HG03139 (cell line): ENCODE results near the gene NKTR.

Source experiments
- ATAC-seq: cut with Tn5 transposase; IDR thresholded peaks from one replicate; pipeline ENCODE4 v1.9.1; 2021; ENCODE audit not compliant: unreplicated experiment

NKTR gene

DNA sequence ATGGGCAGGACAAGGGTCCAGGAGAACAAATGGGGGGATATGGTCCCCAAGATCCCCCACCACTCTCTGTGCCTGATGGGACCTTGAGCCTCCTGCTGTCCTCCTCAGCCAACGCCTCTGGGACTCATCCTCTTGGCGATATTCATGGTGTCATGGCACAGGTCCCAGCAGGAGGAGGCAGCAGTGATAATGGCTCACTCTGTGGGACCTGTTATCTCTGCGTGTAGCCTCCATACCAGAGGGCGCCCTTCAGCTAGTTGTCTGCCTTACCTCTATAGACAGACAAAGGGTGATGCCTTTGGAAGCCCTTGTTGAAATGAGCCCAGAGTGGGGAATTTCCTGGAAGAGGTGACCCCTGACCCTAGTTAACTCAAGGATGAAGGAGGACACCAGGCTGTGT lies 60.4 kb downstream of the NKTR start:
- no peak for ATAC-seq

DNA sequence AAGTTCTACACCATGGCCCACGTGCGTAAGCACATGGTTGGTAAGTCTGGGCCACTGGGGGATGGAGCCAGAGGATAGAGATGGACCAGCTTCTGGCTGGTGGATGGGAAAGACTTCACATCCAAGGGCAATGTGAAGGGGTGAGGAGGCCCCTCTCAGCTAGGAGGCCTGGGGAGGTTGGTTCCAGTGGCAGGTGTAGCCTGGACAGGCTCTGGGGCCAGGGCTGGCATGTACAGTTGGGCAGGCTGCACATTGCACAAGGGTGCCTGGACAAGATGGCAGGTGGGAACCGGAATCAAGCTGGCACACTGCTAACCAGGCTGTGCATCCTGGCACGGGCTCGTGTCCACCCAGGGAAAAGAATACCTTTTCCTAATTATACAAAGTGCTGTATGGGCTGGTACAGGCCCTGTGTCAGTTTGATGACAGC lies 61.1 kb downstream of the NKTR start:
- ATAC-seq, result no peak

DNA sequence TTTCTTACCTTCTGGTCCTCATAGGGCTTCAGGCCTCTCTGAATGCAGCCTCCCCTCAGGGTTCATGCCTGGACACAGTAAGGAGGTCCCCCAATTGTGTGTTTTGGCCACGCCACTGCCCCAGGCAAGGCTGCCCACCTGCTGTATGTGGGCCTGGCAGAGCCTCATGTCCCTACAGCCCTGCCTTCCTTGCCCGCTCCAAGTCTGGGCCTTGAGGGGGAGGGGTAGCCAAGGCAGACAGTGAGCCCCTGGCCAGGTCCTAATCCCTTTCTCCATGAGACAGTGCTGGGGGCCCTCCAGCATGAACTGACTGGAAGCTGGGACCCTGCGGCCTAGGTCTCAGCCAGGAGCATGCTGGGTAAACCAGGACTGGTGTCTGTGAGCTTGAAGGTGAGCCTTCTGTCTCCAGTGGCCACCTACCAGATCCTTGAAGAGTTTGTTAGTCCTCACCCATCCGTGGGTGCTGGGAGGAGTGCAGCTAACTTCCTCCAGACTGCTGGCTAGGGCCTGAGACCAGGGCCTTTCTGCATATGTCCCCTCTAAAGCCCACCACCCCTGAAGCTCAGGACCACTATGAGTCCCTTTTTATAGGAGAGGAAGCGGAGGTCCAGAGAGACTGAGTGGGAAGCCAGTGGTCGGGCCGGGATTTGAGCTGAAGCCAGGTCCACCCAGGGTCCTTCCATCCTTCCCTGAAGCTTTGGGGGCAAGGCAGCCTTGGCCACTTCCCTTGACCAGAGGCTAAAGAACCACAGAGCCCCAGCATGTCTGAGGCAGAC lies 61.7 kb downstream of the NKTR start:
- no peak for ATAC-seq

DNA sequence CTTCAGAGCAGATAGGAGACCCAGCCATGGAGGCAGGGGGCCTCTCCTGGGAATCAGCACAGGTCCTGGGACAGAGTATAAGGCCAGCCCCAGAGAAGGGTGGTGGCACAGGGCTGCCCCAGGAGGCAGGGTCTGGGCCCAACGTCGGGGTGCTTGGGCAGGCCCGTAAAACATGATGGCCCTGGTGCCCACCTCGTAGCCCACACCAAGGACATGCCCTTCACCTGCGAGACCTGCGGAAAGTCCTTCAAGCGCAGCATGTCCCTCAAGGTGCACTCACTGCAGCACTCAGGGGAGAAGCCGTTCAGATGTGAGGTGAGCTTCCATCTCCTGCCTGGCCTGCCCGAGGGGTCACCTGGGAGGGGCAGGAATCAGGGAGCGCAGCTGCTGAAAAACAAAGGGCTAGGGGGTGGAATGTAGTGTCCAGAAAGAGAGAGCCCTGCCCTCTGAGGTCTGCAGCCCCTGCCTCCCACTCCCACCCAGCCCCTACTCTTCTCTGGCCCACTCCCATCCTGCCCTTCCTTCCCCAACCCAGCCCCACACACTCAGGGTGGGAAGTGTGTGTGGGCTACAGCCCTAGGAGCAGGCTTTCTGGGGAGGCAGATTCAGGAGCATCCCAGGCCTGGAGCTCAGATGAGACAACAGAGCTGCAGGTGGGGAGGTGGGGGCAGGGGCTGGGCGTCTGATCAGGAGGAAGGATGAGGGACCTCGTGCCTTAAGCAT lies 62.5 kb downstream of the NKTR start:
- ATAC-seq, result no peak

DNA sequence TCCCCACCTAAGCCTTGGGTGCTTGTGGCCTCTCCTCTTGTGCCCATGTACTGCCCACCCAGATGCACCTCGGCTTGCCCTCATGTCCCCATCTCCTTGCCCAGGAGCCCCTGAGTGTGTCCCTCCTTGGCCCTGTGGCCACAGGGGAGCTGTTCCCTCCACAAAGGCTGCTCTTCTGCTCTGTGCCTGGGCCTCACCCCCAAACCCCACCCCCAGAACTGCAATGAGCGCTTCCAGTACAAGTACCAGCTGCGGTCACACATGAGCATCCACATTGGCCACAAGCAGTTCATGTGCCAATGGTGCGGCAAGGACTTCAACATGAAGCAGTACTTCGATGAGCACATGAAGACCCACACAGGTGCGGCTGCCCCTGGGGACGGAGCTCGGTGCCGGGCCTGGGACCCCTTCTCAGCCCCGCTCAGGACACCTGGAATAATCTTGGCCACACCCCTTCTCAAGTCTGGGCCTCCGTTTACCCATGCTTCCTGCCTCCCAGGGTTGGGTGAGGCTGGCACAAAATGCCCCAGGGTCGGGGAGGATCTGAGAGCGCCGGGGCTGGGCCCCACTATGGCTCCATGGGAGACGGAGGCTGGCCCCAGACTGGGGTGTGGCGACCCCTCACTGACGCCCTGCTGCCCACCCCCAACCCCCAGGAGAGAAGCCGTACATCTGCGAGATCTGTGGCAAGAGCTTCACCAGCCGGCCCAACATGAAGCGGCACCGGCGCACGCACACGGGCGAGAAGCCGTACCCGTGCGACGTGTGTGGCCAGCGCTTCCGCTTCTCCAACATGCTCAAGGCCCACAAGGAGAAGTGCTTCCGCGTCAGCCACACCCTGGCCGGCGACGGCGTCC lies 63.3 kb downstream of the NKTR start:
- ATAC-seq, result no peak

DNA sequence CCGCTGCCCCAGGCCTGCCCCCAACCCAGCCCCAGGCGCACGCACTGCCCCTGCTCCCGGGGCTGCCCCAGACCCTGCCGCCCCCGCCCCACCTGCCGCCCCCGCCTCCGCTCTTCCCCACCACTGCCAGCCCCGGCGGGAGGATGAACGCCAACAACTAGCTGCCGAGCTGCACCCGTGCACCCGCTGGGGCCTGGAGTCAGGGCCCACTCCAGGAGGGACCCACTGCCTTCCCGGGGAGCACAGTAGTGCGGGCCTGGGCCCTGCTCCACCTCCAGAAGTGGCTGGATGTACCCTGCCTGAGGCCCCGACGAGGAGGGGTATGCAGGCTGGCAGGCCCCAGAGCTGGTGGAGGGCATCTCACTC lies 63.9 kb downstream of the NKTR start:
- ATAC-seq, result no peak

DNA sequence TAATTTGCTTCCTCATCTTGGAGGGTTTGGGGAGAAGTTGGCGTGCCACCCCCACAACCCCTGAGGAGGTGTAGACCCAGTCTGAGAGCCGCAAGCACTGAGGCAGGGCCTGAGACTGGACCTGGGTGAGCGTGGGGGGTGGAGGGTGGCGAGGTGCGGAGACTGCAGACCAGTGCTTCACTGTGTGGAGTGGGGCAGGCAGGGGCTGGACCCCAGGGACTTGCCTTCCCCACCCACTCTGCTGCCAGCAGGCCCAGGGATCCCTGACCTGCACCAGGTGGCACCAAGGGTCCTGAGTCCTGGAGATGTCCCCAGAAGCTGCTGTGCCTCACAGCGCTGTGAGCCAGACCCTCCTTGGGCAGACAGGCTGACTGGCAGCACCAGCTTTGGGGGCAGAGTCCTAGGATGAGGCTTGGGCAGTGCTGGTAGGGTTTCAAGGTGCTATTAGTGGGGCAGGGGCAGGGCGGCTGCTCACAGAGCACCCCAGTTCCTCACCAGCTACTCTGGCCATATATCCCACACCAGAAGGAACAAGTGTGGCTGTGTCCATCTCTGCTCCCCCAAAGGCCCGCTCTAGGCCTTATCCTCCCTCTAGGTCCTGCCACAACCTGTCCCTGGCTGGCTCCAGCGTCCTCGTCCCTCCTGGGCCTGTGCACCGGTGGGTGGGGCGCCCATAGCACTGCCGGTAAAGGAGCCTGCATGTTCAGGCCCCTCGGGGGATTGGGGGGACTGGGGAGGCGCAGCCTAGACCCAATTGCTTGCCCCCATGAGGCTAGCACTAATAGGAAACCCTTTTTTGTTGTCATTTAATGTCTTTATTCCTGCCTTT lies 64.8 kb downstream of the NKTR start:
- ATAC-seq, result no peak

DNA sequence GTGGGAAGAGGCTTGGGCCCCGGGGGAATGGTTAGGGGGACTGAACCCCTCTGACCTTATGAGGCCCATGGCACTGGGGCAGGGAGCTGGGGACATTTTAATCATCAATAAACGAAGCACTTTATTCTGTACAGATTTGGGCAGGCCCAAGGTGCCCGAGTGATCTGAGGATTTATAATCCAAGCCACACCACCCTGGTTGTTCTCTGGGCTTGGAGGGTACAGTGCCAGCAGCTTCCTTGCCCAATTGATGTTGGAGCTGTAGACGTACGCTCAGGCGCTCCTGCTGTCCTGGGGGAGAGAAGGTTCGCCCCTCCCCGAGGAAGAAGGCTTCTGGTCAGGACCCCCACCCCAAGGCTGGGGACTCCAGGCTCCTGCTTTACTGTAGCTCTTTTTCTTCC lies 65.5 kb downstream of the NKTR start:
- ATAC-seq, result no peak

DNA sequence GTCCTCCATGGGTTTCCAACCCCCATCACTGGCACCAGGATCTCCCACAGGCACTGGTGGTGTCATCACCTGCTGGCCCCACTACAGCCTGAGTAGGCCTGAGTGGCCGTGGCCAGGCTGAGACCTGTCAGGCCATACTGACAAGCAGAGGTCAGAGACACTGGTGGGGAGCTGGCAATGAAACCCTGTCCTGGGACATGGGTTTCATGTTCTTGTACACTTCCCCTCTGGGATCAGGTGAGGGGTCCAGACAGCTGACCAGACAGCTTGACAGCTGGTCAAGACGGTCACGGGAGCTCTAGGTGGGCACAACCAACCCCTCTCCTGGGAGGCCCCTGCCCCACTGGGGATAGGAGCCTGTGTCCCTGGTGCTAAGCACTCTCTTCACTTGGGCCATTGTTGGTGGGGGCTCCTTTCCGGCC lies 66.1 kb downstream of the NKTR start:
- ATAC-seq, result no peak

DNA sequence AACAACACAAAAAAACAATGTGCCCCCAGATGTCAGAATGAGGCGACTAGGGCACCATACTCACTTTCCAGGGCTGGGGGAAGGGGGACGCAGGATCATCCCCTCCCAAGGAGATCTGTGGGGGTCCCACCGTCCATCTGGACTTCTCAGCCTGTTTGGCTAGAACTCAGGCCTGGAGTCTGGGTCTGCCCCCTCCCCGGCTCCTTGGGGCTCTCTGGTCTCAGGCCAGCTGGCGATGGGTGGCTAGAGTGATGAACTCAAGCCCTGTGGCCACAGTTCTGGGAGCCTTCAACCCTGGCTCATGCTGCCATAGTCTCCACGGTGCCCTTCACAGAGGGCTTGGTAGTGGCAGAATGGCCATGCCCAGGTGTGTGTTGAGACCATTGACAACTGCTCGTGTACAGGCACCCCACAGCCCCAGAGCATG lies 66.6 kb downstream of the NKTR start:
- no peak for ATAC-seq

DNA sequence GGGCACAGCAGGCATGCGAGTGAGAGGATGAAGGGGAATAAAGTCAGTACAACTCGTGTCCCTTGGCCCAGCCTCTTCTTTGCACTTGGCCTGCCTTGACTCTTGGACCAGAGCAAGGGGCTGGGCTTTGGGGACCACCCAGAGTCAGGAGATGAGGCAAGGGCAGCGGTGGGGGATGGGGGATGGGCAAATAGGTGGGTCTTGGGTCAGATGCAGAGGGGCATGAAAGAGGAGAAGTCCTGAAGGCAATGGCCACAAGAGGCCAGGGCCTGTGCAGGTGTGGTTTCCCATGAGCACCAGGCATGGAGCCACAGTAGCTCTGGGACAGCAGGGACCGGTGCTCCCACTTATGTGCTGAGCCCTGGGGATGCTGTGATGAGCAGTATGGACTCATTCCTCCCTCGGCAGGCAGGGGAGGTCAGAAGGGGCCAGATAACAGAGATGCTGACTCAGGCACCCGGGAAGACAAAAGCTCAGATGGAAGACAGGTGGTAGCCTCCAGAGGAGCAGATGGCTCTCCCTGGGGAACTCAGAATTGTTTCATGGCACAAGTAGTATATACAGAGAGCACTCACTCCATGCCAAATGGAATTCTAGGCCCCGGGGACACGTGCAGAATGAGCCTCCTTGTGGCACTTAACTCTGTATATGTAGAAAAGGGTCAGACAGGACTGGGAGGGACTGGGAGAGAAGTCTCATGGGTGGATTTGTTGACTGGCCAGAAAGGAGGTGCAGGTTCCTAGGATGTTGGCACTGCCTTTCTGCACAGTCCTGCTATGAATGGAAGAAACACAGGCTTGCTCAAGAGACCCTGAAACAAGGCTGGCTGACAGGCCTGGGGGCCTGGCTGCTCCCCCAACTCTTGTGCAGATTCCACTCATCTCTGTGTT lies 67.3 kb downstream of the NKTR start:
- ATAC-seq, result no peak

DNA sequence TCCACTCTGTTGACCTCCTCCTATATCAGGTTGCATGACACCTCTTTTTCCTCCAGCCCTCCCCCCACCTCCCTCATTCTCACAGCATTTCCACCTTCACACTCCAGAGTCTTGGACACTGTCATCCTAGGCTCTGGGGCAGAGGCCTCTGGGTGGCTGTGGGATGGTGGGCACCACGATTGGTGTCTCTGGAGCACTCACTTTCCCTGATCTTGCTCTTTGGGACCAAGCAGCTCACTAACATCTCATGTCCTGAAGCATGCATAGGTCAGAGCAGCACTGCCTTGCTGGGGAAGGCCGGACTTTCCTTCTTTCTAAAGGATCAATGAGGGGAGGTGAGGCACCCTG lies 67.9 kb downstream of the NKTR start:
- no peak for ATAC-seq

DNA sequence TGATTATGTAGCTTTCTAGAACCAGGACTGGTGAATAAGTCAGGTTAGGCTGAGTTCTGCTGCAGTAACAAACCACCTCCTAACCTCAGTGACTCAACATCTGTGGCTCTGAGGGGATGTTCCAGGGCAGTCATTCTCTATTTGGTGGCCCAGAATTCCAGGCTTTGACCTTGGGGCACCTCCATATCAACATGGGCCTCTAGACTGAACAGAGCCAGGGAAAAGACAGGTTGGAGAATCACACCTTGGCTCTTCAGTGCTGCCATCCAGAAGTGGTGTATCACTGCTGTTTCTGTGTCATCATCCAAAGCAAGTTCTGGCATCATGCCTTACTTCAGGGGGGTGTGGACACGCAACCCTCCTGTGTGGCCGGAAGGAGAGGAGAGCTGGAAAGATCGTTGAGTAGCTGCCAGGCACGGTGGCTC lies 68.3 kb downstream of the NKTR start:
- no peak for ATAC-seq

DNA sequence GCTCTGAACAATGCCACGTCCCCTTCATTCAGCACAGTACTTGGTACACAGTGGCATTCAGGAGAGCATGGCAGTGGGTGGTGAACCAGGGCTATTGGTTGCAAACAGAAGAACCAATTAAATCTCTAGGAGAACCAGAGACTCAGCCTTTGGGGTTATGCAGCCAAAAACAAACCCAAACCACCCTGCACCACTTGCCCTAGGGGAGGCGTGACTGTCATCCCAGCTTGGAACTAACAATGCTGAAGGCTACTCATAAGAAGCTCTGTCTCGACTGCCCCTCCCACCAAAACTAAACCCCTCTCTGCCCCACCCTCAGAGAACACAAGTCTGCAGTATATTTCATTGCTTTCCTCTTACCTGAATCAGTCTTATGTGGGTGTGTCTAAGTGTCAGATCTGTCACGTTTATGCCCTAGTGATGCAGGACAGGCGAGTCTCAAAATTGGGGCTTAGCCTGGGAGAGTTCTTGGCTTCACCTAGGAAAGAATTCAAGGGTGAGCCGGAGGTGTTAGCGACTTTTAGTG lies 69.6 kb downstream of the NKTR start:
- no peak for ATAC-seq

DNA sequence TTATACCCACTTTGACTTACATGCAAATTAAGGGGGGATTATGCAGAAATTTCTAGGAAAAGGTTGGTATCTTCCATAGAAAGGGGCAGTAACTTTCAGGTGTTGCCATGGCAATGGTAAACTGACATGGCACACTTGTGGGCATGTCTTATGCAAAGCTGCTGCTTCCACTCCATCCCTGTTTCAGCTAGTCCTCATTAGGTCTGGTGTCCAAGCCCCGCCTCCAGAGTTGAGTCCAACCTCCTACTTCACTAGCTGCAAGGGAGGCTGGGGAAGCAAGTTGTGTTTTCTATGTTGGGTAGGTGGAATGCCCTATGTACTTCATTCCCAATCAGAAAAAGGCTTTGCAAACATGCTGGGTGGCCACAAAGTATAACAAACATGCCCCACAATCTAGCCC lies 70.2 kb downstream of the NKTR start:
- no peak for ATAC-seq

DNA sequence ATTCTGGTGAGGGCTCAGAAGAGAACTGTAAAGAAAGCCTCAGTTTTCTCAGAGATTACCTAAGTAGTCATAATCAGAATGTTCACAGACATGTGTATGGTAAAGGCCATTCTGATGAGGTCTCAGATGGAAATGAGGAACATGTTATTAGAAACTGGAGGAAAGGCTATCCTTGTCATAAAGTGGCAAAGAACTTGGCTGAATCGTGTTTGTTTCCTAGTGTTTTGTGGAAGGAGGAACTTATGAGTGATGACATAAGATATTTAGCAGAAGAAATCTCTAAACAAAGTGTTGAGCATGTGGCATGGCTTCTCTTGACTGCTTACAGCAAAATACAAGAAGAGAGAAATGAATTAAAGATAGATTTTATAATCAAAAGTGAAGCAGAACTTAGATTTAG lies 72.0 kb downstream of the NKTR start:
- ATAC-seq, result no peak

DNA sequence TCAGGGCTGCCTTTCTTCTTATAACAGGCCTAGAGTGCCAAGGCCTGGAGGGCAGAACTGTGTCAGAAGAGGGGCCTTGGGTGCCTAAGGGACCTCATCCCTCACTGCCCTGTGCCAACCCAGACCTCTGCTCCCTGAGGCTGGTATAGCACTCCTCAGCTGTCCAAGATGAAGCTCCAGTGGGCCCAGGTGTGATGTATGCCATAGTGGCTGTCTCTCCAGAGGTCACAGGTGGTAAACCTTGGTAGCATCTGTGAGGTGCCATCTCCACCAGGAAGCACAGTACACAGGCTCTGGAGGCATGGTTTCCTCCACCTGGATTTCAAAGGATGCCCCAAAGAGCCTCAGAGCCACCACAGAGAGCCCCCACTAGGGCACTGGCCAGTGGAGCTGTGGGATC lies 72.6 kb downstream of the NKTR start:
- ATAC-seq, result no peak

DNA sequence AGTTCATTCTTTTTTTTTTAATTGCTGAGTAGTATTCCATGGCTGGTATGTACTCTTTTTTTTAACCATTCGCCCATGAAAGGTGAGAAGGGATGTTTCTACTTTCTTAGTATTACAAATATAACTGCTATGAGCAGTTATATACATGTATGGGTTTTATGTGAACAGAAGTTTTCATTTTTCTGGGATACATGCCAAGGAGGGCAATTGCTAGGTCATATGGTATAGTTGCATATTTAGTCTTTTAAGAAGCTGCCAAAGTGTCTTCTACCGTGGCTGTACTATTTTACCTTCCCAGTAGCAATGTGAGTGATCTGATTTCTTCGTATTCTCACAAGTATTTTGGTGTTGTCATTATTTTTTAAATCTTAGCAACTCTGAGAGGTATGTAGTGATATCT lies 73.7 kb downstream of the NKTR start:
- no peak for ATAC-seq

DNA sequence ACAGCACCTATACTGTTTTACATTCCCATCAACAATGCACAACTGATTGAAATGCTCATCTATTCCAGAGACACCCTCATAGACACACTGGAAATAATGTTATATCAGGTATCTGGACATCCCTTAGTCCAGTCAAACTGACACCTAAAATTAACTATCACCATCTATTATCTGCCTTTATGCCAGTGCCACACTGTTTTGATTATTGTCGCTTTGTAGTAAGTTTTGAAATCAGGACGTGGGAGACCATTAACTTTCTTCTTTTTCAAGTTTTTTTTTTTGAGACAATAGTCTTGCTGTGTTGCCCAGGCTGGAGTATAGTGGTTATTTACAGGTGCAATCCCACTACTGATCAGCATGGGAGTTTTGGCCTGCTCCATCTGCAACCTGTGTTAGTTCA lies 75.4 kb downstream of the NKTR start:
- ATAC-seq, result no peak

DNA sequence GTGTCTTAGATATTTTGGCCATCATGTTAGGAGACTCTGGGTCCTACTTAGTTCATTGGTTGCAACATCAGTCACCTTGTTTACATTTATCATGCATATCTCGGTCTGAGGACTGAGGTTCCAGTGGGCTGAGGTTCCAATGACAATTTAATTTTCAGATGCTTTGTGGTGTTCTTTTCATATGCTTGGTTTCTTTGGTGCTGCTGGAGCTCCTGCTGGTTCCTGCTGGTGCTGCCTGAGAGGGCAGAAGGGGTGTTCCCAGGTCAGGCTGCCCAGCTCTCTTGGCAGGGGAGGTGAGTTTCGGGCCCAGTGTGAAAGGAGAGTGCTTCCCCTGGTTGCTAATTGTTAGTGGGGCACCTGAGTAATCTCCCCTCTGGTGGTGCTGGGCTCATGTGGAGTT lies 78.0 kb downstream of the NKTR start:
- no peak for ATAC-seq
